ENCODE measurements around the gene XAB2.

The XAB2 gene

DNA sequence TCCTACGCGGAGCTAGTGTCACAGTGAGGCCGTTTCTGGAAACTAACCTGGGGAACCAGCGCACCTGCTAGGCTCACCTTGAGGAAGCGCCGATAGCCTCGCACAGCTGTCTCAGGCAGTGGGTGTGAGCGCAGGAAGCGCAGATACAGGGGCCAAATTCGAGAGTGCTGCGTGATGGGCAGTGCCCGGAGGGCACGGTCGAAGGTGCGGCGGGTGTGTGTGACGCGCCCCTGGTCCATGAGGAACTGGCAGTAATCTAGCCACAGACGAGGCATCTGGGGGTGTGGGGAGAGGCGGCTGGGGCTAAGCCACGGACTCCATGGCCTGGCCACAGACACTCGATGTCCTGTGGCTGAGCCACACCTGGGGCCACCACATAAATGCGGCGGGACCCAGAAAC lies 2.2 kb downstream of the XAB2 start:
- H3K27ac ChIP-seq (ENCODE audit: low read length), result no peak overlapping the region
- no peak overlapping the region for H3K4me3 ChIP-seq (ENCODE audit: low read length)
- H3K27me3 ChIP-seq (ENCODE audit: insufficient read depth, low read length), result no peaks in the 10 kb centered on the region
- H3K36me3 ChIP-seq (ENCODE audit: insufficient read depth, low read depth, low read length), result peaks cover 18% of the 10 kb centered on the region
- no peaks in the 10 kb centered on the region for H3K9me3 ChIP-seq (ENCODE audit: insufficient read depth, low read depth, low read length)
- no peak overlapping the region for H3K9ac ChIP-seq (ENCODE audit: low read depth, low read length)
- no peaks in the 10 kb centered on the region; the same call in 1 of the 2 replicates for H3K4me1 ChIP-seq (ENCODE audit: insufficient read depth, low read length)

DNA sequence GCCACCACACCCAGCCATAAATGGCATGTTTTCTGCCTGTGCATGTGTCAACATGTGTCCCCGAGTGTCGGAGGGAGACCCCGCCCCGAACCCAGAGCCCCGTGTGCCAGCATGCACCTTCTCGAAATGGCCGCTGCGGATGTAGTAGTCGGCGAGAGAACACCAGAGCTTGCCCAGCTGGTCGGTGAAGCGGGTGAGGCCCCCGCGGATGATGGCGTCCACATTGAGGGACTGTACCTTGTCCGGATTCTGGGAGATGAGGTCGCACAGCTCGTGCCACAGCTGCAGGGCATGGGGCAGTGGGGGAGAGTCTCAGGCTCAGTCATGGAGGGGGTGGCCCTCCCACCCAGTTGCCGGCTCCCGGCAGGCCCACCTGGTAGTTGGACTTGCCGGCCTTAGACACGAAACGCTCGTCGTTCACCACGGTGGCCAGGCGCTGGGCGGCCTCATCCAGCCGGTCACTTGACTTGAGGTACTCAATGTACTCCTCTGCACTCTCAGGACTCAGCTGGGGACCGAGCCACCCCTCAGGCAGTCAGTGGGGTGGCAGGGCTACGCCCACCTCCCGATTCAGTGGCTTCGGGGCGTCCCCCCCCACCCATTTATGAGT lies 3.5 kb downstream of the XAB2 start:
- no peak overlapping the region for H3K27ac ChIP-seq (ENCODE audit: low read length)
- peaks cover 30% of the 10 kb centered on the region for H3K36me3 ChIP-seq (ENCODE audit: insufficient read depth, low read depth, low read length)
- no peak overlapping the region for H3K9ac ChIP-seq (ENCODE audit: low read depth, low read length)
- H3K4me1 ChIP-seq (ENCODE audit: insufficient read depth, low read length), result no peaks in the 10 kb centered on the region; the same call in 1 of the 2 replicates
- no peaks in the 10 kb centered on the region for H3K9me3 ChIP-seq (ENCODE audit: insufficient read depth, low read depth, low read length)
- no peak overlapping the region for H3K4me3 ChIP-seq (ENCODE audit: low read length)
- H3K27me3 ChIP-seq (ENCODE audit: insufficient read depth, low read length), result no peaks in the 10 kb centered on the region

DNA sequence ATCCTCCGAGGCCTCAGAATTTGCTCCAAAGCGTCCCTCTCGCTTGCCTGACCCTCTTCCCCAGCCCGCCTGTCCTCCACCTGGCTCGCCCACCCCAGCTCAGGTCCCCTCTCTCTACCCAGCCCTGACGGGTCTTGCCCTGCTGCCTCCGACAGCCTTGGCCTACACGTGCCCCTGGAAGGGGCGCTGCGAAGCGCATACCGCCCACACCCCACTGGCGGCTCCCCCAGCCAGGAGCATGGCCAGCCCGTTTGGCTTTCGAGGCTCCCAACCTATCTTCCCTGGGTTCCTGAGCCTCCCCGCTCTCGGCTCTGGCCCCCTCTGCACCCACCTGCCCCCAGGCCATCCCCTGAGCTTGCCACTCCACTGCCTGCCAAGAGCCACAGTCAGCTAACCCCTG lies 4.5 kb downstream of the XAB2 start:
- H3K4me3 ChIP-seq (ENCODE audit: low read length), result no peak overlapping the region
- no peaks in the 10 kb centered on the region for H3K27me3 ChIP-seq (ENCODE audit: insufficient read depth, low read length)
- H3K27ac ChIP-seq (ENCODE audit: low read length), result no peak overlapping the region
- H3K9me3 ChIP-seq (ENCODE audit: insufficient read depth, low read depth, low read length), result no peaks in the 10 kb centered on the region
- no peaks in the 10 kb centered on the region; the same call in 1 of the 2 replicates for H3K4me1 ChIP-seq (ENCODE audit: insufficient read depth, low read length)
- no peak overlapping the region for H3K9ac ChIP-seq (ENCODE audit: low read depth, low read length)
- H3K36me3 ChIP-seq (ENCODE audit: insufficient read depth, low read depth, low read length), result peaks cover 30% of the 10 kb centered on the region

DNA sequence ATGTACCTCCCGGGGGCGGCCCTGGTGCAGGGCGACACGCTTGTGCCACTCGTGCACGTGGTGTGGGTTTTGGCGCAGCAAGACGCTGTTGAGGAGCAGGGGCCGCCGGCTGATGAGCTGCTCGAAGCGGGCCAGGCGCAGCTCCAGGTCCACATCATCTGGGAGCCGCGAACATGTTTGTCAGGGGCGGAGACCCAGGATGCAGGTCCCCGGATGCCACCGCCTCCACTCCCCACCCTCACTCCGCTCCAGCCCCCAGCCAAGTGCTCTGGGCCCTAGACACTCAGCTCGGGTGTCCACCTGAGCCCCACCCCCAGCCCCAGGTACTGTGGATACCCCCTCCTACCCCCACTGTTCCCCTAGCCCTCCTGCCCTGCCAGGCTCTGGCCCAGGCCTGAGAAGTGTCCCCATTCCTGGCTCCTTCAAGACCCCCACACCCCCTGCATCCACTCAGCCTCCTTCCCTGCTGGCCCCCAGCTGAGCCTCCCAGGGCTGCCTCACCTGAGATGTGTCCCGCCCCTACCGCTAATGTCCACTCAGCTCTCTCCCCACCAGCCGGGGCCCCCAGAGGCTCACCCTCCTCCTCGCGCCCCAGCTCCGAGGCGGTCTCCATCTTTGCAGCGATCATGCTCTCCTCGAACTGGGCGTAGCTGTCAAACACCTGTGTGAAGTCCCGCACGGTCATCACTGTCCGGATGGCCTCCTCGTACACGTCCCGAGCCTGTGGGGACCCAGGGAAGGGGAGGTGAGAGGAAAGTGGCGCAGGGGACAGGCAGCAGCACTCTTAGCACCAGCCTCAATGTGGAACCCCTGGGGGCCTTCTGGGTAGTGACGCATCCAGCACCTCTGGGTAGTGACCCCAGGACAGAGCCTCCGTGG lies 5.4 kb downstream of the XAB2 start:
- no peaks in the 10 kb centered on the region for H3K27me3 ChIP-seq (ENCODE audit: insufficient read depth, low read length)
- no peaks in the 10 kb centered on the region; the same call in 1 of the 2 replicates for H3K4me1 ChIP-seq (ENCODE audit: insufficient read depth, low read length)
- no peak overlapping the region for H3K9ac ChIP-seq (ENCODE audit: low read depth, low read length)
- no peak overlapping the region for H3K27ac ChIP-seq (ENCODE audit: low read length)
- H3K4me3 ChIP-seq (ENCODE audit: low read length), result no peak overlapping the region
- H3K36me3 ChIP-seq (ENCODE audit: insufficient read depth, low read depth, low read length), result peaks cover 32% of the 10 kb centered on the region
- no peaks in the 10 kb centered on the region for H3K9me3 ChIP-seq (ENCODE audit: insufficient read depth, low read depth, low read length)

DNA sequence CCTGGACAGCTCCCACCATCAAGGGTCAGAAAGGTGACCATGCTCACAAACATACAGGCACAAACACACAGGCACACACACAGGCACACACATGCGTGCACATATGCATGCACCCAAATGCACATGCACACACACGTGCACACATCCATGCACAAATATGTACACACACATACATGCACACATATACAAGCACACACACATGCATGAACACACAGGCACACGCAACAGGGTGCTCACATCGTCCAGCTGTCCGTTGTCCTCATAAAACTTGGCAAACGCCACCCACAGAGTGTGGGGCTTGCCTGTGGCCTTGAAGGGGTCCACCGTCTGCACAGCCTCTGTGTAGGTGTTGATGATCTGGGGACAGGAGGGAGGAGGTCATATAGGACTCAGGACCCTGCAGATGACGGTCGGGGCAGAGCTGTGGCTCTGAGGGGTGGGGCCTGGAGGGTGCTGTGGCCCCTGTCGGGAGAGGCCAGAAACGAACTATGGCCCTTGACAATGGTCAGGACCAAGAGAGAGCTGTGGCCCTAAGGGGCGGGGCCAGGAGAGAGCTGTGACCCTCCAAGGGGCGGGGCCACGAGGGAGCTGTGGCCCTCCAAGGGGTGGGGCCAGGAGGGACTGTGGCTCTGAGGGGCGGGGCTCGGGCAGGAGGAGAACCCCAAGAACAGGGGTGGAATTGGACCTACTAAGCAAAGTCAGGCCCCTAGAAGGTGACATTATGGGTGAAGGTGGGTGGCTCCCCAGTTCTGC lies 6.2 kb downstream of the XAB2 start:
- H3K36me3 ChIP-seq (ENCODE audit: insufficient read depth, low read depth, low read length), result peaks cover 41% of the 10 kb centered on the region
- H3K27me3 ChIP-seq (ENCODE audit: insufficient read depth, low read length), result no peaks in the 10 kb centered on the region
- no peak overlapping the region for H3K9ac ChIP-seq (ENCODE audit: low read depth, low read length)
- no peaks in the 10 kb centered on the region for H3K9me3 ChIP-seq (ENCODE audit: insufficient read depth, low read depth, low read length)
- no peaks in the 10 kb centered on the region for H3K4me1 ChIP-seq (ENCODE audit: insufficient read depth, low read length)
- no peak overlapping the region for H3K4me3 ChIP-seq (ENCODE audit: low read length)
- no peak overlapping the region for H3K27ac ChIP-seq (ENCODE audit: low read length)

DNA sequence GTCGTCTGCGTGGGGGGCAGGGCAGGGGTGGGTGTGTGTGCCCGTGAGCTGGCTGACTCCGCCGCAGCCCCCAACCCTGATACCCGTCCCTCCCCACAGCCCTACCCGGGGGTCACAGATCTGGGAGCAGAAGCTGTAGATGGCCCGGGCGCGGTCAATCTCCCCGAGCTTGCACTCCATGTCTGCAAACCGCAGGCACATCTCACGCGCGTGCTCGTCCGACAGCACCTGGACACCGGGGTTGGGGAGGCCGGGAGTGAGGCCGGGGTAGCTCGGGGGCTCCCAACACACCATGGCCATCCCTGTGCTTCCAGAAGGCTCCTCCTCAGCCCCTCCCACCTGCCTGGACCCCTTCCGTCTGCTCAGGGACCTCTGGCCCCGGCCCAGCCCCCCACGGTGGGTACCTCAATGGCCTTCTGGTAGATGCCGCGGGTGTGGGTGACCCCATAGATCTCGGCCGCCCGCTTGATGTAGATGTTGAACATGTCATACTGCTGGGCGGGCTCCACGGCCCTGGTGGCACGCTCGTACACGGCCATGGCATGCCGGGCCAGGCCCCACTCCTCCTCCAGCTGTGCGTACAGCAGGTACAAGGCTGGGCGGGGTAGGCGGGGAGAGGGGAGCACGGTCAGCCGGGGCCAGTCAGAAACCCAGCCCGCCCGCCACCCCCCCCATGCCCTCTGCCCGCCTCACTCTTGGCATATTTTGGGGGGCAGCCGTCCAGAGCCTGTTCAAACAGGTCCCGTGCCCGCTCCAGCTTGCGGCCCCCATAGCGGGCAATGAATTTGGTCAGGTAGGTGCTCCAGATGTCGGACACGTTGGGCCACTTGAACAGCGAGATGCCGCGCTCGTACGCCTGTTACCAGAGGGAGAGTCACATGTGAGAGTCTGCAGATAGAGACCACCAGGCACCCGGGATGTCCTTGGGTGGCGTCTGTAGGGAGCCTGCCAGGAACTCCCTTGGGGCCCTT lies 8.6 kb downstream of the XAB2 start:
- no peaks in the 10 kb centered on the region for H3K9me3 ChIP-seq (ENCODE audit: insufficient read depth, low read depth, low read length)
- H3K9ac ChIP-seq (ENCODE audit: low read depth, low read length), result no peak overlapping the region
- no peak overlapping the region for H3K27ac ChIP-seq (ENCODE audit: low read length)
- H3K36me3 ChIP-seq (ENCODE audit: insufficient read depth, low read depth, low read length), result peaks cover 45% of the 10 kb centered on the region
- H3K4me3 ChIP-seq (ENCODE audit: low read length), result no peak overlapping the region
- no peaks in the 10 kb centered on the region for H3K4me1 ChIP-seq (ENCODE audit: insufficient read depth, low read length)
- H3K27me3 ChIP-seq (ENCODE audit: insufficient read depth, low read length), result no peaks in the 10 kb centered on the region

DNA sequence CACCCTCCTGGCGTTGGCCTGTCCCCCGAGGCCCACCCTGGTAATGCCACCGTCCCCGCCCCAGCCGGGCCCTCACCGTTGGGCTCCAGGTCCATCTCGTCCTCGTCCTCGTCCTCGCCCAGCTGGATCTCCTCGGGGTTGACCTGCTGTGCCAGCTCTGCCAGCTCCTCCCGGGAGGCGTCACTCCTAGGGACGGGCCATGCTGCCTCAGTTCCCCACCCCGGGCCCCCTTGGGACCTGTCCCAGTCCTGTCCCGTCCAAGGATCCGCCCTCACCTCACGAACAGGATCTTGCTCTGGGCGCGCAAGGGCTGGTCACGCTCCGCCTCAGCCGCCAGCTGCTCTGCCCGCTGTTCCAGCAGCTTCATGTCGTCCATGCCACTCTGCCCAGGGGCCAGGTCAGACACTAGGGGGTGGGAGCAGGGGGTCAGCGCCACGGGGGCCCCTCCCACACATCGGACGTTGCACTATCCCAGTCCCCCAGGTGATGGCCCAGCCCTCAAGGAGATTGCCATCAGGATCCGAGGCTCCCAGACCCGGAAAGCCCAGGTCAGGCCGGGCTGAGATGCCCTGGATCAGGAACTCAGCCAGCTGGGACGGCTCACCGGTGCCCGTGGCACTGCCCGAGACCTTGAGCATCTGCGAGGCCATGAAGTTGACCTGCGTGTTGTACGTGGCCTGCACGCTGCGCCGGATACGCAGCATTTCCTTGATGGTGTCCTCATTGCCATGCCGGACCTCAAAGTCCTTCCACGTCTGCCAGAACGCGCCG lies 9.5 kb downstream of the XAB2 start:
- no peak overlapping the region for H3K4me3 ChIP-seq (ENCODE audit: low read length)
- H3K4me1 ChIP-seq (ENCODE audit: insufficient read depth, low read length), result no peaks in the 10 kb centered on the region
- H3K36me3 ChIP-seq (ENCODE audit: insufficient read depth, low read depth, low read length), result peaks cover 42% of the 10 kb centered on the region
- no peaks in the 10 kb centered on the region for H3K27me3 ChIP-seq (ENCODE audit: insufficient read depth, low read length)
- no peak overlapping the region for H3K9ac ChIP-seq (ENCODE audit: low read depth, low read length)
- H3K27ac ChIP-seq (ENCODE audit: low read length), result no peak overlapping the region
- no peaks in the 10 kb centered on the region for H3K9me3 ChIP-seq (ENCODE audit: insufficient read depth, low read depth, low read length)

DNA sequence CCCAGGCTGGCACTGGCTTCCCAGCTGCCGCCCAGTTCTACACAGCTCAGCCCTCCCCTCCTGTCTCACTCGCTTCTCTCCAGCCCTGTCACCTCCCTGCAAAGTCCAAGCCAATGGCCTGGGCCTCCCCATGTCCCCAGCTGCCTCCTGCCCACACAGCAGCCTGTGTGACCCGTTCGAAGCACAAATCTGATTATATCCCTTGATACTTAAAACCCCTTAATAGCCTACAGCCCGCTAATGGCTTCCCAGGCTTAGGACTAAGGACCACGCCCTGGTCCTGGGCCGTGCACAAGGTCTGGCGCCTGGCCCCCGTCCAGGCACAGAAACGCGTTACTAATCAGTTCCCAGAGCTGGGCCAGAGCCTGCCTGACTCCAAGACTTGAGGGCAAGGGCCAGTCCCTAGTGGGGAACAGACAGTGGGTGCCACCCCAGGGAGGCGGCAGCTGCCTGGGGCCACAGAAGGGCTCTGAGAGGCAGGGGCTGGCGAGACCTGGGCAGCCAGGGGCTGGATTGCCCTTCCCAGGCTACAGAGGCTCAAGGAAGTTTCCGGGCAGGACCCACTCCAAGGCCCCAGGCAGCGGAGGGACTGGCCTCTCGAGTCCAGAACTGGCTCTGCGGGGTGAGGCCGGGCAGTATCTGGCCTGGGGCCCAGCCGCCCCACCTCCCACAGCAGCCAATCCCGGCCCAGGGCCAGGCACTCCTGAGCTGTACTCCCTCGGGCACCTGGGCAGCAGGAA lies 10.4 kb downstream of the XAB2 start:
- no peaks in the 10 kb centered on the region for H3K27me3 ChIP-seq (ENCODE audit: insufficient read depth, low read length)
- H3K9ac ChIP-seq (ENCODE audit: low read depth, low read length), result no peak overlapping the region
- no peaks in the 10 kb centered on the region for H3K9me3 ChIP-seq (ENCODE audit: insufficient read depth, low read depth, low read length)
- peaks cover 42% of the 10 kb centered on the region for H3K36me3 ChIP-seq (ENCODE audit: insufficient read depth, low read depth, low read length)
- no peaks in the 10 kb centered on the region for H3K4me1 ChIP-seq (ENCODE audit: insufficient read depth, low read length)
- H3K4me3 ChIP-seq (ENCODE audit: low read length), result no peak overlapping the region
- no peak overlapping the region for H3K27ac ChIP-seq (ENCODE audit: low read length)

DNA sequence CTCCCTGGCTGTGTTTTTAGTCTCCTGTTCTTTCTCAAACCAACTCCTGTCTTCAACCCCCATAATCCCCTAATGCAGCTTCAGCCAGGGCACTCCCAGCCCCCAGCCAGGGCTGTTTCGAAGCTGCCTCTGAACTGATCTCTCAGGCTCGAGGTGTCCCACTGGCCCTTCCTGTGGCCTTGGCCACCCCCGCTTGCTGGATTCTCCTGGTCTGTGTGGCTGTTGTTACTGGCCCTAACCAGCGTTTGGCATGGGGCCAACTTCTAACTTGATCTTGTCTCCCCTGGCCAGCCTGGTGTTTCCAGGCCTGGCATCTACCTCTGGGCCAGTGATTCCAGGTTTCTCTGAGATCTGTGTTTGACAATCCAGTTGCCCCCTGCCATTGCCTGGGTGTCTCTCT lies 11.0 kb downstream of the XAB2 start:
- no peak overlapping the region for H3K4me3 ChIP-seq (ENCODE audit: low read length)
- no peak overlapping the region for H3K9ac ChIP-seq (ENCODE audit: low read depth, low read length)
- H3K27ac ChIP-seq (ENCODE audit: low read length), result no peak overlapping the region
- peaks cover 42% of the 10 kb centered on the region for H3K36me3 ChIP-seq (ENCODE audit: insufficient read depth, low read depth, low read length)
- no peaks in the 10 kb centered on the region for H3K9me3 ChIP-seq (ENCODE audit: insufficient read depth, low read depth, low read length)
- no peaks in the 10 kb centered on the region for H3K4me1 ChIP-seq (ENCODE audit: insufficient read depth, low read length)
- no peaks in the 10 kb centered on the region for H3K27me3 ChIP-seq (ENCODE audit: insufficient read depth, low read length)

DNA sequence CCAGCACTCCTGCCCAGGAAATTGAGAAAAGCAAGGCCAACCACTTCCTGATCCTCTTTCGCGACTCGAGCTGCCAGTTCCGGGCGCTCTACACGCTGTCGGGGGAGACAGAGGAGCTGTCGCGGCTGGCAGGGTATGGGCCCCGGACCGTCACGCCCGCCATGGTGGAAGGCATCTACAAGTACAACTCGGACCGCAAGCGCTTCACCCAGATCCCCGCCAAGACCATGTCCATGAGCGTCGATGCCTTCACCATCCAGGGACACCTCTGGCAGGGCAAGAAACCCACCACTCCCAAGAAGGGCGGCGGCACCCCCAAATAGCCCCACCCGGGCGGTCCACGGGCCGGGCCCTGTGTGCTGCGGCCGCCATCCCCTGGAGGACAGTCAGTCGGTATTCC lies 11.6 kb downstream of the XAB2 start:
- Histone ChIP-seq H3K4me3 (ENCODE audit: low read length) (no peak overlapping the region), H3K36me3 (ENCODE audit: insufficient read depth, low read depth, low read length) (peaks cover 38% of the 10 kb centered on the region), H3K9me3 (ENCODE audit: insufficient read depth, low read depth, low read length) (no peaks in the 10 kb centered on the region), H3K27me3 (ENCODE audit: insufficient read depth, low read length) (no peaks in the 10 kb centered on the region), H3K9ac (ENCODE audit: low read depth, low read length) (no peak overlapping the region), H3K27ac (ENCODE audit: low read length) (no peak overlapping the region), H3K4me1 (ENCODE audit: insufficient read depth, low read length) (no peaks in the 10 kb centered on the region)

All from iPS-20b (cell line).